NB4 (cell line): Measurements from ENCODE around the gene GRM7.

Source experiments
- POLR2A ChIP-seq: IDR thresholded peaks from 2 replicates; pipeline ENCODE4 v1.6.1; 2011; ENCODE audit warnings: mild to moderate bottlenecking; ENCODE audit not compliant: insufficient read length; ENCODE audit errors: extremely low read depth
- TF ChIP-seq, protein P1 (sequence below): IDR thresholded peaks from one replicate; pipeline ENCODE4 v1.5.1; 2012; ENCODE audit warnings: low read depth, low read length
- TF ChIP-seq, protein P2 (sequence below): IDR thresholded peaks from 2 replicates; pipeline ENCODE4 v1.6.1; 2011; ENCODE audit warnings: low read depth, low read length

- TF ChIP-seq, protein P1, sequence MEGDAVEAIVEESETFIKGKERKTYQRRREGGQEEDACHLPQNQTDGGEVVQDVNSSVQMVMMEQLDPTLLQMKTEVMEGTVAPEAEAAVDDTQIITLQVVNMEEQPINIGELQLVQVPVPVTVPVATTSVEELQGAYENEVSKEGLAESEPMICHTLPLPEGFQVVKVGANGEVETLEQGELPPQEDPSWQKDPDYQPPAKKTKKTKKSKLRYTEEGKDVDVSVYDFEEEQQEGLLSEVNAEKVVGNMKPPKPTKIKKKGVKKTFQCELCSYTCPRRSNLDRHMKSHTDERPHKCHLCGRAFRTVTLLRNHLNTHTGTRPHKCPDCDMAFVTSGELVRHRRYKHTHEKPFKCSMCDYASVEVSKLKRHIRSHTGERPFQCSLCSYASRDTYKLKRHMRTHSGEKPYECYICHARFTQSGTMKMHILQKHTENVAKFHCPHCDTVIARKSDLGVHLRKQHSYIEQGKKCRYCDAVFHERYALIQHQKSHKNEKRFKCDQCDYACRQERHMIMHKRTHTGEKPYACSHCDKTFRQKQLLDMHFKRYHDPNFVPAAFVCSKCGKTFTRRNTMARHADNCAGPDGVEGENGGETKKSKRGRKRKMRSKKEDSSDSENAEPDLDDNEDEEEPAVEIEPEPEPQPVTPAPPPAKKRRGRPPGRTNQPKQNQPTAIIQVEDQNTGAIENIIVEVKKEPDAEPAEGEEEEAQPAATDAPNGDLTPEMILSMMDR, result no peak
- no peak for TF ChIP-seq POLR2A
- TF ChIP-seq, protein P2, sequence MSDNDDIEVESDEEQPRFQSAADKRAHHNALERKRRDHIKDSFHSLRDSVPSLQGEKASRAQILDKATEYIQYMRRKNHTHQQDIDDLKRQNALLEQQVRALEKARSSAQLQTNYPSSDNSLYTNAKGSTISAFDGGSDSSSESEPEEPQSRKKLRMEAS, result no peak
These were observed 859.9 kb downstream of the GRM7 start for GRCh38 chr3:7720649-7721297.
